Effector memory CD4-positive, alpha-beta T cell (primary cell): Measurements from ENCODE around the gene RTN3.
"Not testable (repeated sequence)": the region's sequence is repeated elsewhere in the genome, so short reads cannot be mapped to it uniquely, and the experiment has no call there.

Source experiments
- DNase-seq, 3 donors: peaks; one replicate each; pipeline ENCODE4 v3.0.0-alpha.2; 2020
- H3K27ac ChIP-seq: 2 replicates; pipeline ENCODE4 v1.7.0; 2013; ENCODE audit warnings: mild to moderate bottlenecking, low read length, moderate library complexity; ENCODE audit not compliant: insufficient read depth, poor library complexity, severe bottlenecking
- H3K27me3 ChIP-seq: replicated peaks from 2 replicates; pipeline ENCODE4 v1.7.0; 2013; ENCODE audit warnings: mild to moderate bottlenecking, low read length; ENCODE audit not compliant: insufficient read depth, control insufficient read depth, poor library complexity, severe bottlenecking
- H3K36me3 ChIP-seq: 2 replicates; pipeline ENCODE4 v1.7.0; 2013; ENCODE audit warnings: mild to moderate bottlenecking, low read length, moderate library complexity; ENCODE audit not compliant: control insufficient read depth, insufficient read depth
- H3K4me1 ChIP-seq: 2 replicates; pipeline ENCODE4 v1.7.0; 2013; ENCODE audit warnings: low read length, mild to moderate bottlenecking; ENCODE audit not compliant: control insufficient read depth, insufficient read depth, poor library complexity, severe bottlenecking
- H3K4me3 ChIP-seq: 2 replicates; pipeline ENCODE4 v1.7.0; 2013; ENCODE audit warnings: low read length, low read depth, mild to moderate bottlenecking; ENCODE audit not compliant: insufficient read depth, poor library complexity, severe bottlenecking
- H3K9me3 ChIP-seq: 2 replicates; pipeline ENCODE4 v1.7.0; 2013; ENCODE audit warnings: mild to moderate bottlenecking, low read length, moderate library complexity; ENCODE audit not compliant: control insufficient read depth
- total RNA-seq, 3 donors: gene quantifications; one replicate each; lab custom pipeline; 2026; lab: John Stamatoyannopoulos, UW

The RTN3 gene
- 33.5 to 34.6 (median 34.2) reads per million in 3 donors for total RNA-seq

GRCh38 chr11:63681321-63682065 is at the start of gene RTN3:
TSS of gene RTN3 (plus strand) at chr11:63681500. CDS start at chr11:63681637, 137 bp downstream.
- Histone ChIP-seq H3K4me3 (peak within 1 kb of the TSS; percentile 92), H3K27me3 (no peaks in the 10 kb centered on the region), H3K4me1 (peaks cover 8% of the 10 kb centered on the region), H3K27ac (peak within 1 kb of the TSS; percentile 89), H3K9me3 (no peaks in the 10 kb centered on the region), H3K36me3 (no peaks in the 10 kb centered on the region)
- peak; percentile 97 to 98 (median 97) for DNase-seq

DNA sequence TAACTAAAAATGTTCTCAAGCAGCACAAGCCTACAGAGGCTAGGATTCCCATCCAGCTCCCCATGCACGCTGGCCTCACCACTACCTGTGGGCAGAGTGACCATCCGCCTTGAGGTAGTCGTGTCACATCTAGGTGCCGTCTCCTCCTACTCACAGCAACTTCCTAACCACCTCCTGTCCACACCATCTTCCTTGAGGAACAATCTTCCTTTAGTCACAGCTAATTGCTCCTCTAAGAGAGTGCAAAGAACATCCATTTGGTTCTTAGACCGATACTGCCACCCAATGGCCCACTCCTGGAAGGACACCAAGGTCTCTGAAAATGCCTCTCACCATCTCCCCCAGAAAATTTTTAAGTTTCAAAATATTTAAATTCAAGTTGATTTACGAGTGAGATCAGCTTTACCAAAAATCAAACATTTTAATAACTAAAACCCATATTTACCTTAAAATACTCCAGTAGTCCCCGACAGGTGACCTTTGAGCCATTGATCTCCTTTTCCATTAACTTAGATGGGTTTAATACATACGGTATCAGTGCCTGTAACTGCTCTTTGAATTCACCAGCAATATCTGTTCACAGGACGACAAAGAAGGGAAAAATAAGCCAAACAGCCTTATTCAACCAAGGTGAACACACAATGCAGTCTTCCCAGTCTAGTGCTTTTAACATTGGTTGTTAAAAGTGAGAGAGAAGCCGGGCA is 45.4 kb upstream of the RTN3 start:
- H3K9me3 ChIP-seq, result no peaks in the 10 kb centered on the region
- H3K4me1 ChIP-seq, result no peaks in the 10 kb centered on the region
- H3K27me3 ChIP-seq, result no peaks in the 10 kb centered on the region
- no peak overlapping the region for H3K27ac ChIP-seq
- H3K36me3 ChIP-seq, result peaks cover 20% of the 10 kb centered on the region
- peak; percentile 32 to 59 (median 39) for DNase-seq
- no peak overlapping the region for H3K4me3 ChIP-seq

GRCh38 chr11:63638436-63638835 is 42.9 kb upstream of the RTN3 start:
- H3K4me3 ChIP-seq, H3K9me3 ChIP-seq, DNase-seq, H3K27me3 ChIP-seq, H3K4me1 ChIP-seq, H3K27ac ChIP-seq: not testable (repeated sequence)
- H3K36me3 ChIP-seq, result peaks cover 20% of the 10 kb centered on the region

DNA sequence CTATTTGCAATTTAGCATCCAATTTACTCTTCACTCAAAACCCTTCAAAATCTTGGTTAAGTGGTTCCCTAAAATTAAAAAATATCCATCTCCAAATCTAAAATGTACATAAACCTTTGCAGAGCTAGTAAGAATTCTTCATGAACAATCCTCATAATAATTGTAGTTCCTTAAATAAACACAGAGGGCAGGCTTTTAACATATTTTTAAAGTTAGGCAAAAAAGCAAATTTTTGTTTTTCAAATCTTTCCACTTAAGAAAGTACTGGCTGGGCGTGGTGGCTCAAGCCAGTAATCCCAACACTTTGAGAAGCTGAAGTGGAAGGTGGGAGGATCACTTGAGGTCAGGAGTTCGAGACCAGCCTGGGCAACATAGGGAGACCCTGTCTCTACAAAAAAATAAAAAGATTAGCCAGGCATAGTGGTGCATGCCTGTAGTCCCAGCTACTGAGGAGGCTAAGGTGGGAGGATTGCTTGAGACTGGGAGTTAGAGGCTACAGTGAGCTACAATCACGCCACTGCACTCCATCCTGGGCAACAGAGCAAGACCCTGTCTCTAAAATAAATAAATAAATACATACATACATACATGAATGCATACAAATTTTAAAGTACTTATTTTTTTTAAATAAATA is 42.0 kb upstream of the RTN3 start:
- no peak overlapping the region for H3K4me3 ChIP-seq
- H3K9me3 ChIP-seq, result no peaks in the 10 kb centered on the region
- peaks cover 28% of the 10 kb centered on the region for H3K36me3 ChIP-seq
- H3K4me1 ChIP-seq, result no peaks in the 10 kb centered on the region
- H3K27ac ChIP-seq, result no peak overlapping the region
- H3K27me3 ChIP-seq, result no peaks in the 10 kb centered on the region
- DNase-seq, result no peak

DNA sequence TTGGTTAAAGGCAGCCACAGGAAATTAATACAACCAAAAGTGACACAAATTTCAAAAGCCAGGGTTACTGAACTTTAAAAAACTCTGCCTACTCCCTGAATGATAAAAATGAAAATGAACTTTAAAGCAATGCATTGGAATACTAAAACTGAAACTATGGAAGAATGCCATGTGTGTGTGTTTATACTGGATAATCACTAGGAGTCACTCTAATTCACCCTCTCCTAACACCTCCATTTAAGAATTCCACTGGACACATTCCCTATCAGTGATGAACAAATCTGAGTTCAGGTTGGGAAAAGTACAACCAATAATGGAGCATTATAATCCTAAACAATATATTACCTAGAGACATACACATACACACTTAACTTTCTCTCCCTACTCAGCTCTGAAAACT is 39.6 kb upstream of the RTN3 start:
- no peak for DNase-seq
- Histone ChIP-seq H3K4me3 (no peak overlapping the region), H3K9me3 (no peaks in the 10 kb centered on the region), H3K27me3 (no peaks in the 10 kb centered on the region), H3K36me3 (peaks cover 32% of the 10 kb centered on the region), H3K4me1 (no peaks in the 10 kb centered on the region), H3K27ac (no peak overlapping the region)

GRCh38 chr11:63643205-63643604 is 38.1 kb upstream of the RTN3 start:
- no peak for DNase-seq
- H3K4me1 ChIP-seq, result no peaks in the 10 kb centered on the region
- H3K9me3 ChIP-seq, result no peaks in the 10 kb centered on the region
- H3K36me3 ChIP-seq, result peaks cover 36% of the 10 kb centered on the region
- no peaks in the 10 kb centered on the region for H3K27me3 ChIP-seq
- no peak overlapping the region for H3K4me3 ChIP-seq
- H3K27ac ChIP-seq, result no peak overlapping the region

DNA sequence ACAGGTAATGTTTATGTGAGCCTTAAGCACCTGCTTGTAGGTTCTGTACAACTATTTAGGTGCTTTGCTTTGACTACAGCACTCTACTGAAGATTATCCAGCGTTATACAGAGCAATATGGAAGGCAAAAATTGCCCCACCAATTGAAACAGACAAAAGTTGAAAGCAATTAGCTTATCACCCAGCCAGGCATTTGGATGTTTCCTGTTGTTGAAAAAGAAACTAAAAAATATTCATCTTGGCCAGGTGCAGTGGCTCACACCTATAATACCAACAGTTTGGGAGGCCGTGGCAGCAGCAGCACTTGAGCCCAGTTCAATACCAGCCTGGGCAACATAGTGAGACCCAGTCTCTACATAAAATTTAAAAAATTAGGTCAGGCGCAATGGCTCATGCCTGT is 28.6 kb upstream of the RTN3 start:
- H3K27me3 ChIP-seq, result no peaks in the 10 kb centered on the region
- DNase-seq, result no peak
- no peaks in the 10 kb centered on the region for H3K9me3 ChIP-seq
- H3K4me1 ChIP-seq, result peaks cover 3% of the 10 kb centered on the region
- peaks cover 22% of the 10 kb centered on the region for H3K36me3 ChIP-seq
- no peak overlapping the region for H3K4me3 ChIP-seq
- H3K27ac ChIP-seq, result no peak overlapping the region

GRCh38 chr11:63660972-63661371 is 20.3 kb upstream of the RTN3 start:
- Histone ChIP-seq H3K36me3 (peaks cover 6% of the 10 kb centered on the region), H3K4me1 (no peaks in the 10 kb centered on the region), H3K27me3 (no peaks in the 10 kb centered on the region), H3K27ac (no peak overlapping the region), H3K4me3 (no peak overlapping the region), H3K9me3 (no peaks in the 10 kb centered on the region)
- no peak for DNase-seq

DNA sequence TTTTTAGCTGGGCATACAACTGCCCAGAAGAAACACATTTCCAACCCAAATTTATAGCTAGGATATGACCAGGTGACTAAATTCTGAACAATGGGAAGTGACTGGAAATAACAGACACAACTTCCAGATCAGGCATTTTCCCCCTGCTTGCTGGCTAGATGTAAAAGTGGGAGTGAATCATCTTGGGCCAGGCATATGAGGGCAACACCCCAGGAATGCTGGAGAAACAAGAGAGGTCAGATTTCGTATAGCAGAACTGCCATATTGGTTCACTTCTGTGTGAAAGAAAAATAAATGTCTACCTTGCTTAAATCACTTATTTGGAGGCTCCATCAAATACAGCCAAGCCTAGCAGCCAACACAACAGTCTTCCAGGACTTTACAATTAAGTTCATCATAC is 17.5 kb upstream of the RTN3 start:
- Histone ChIP-seq H3K36me3 (peaks cover 8% of the 10 kb centered on the region), H3K4me1 (no peaks in the 10 kb centered on the region), H3K27me3 (no peaks in the 10 kb centered on the region), H3K27ac (no peak overlapping the region), H3K4me3 (no peak overlapping the region), H3K9me3 (no peaks in the 10 kb centered on the region)
- DNase-seq, result no peak

GRCh38 chr11:63666874-63667273 is 14.4 kb upstream of the RTN3 start:
- Histone ChIP-seq H3K4me1 (peaks cover 3% of the 10 kb centered on the region), H3K27ac (no peak overlapping the region), H3K9me3 (no peaks in the 10 kb centered on the region), H3K36me3 (peaks cover 5% of the 10 kb centered on the region), H3K27me3 (no peaks in the 10 kb centered on the region), H3K4me3 (no peak overlapping the region)
- DNase-seq, result no peak
